Lower leg skin (tissue), 3 donors: ENCODE measurements around the gene GPAT3.

ENCODE experiments used
- POLR2A ChIP-seq, 2 donors: fragments of 450-650 bp; IDR thresholded peaks; one replicate each; pipeline ENCODE4 v1.6.1; 2016 to 2017; ENCODE audit warnings: antibody characterized with exemption in 2 of 2, mild to moderate bottlenecking in 1 of 2, moderate library complexity in 1 of 2
- TF ChIP-seq, protein P1 (sequence below), 3 donors: fragments of 450-650 bp; IDR thresholded peaks; one replicate each; pipeline ENCODE4 v1.5.1; 2016; ENCODE audit warnings: antibody characterized with exemption in 3 of 3, mild to moderate bottlenecking in 3 of 3, moderate library complexity in 2 of 3

DNA sequence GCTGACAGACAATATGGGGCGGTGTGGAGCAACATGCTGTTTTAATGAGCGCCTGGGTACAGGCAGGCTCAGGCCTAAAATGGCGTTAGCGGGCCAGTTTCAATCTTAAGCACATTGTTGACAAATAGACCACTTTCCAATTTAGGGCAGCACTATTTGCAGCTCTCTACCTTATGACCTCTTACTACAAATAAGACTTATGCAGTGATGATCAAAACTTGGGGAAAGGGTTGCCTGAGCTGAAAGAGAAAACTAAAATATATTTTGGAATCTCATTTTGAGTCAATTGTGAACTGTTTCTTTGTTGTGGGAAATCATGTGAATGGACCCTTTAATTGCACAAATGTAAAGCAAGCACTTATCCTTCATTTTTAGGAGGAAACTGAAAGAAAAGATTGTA is 25.5 kb upstream of the GPAT3 start:
- TF ChIP-seq, protein P1, sequence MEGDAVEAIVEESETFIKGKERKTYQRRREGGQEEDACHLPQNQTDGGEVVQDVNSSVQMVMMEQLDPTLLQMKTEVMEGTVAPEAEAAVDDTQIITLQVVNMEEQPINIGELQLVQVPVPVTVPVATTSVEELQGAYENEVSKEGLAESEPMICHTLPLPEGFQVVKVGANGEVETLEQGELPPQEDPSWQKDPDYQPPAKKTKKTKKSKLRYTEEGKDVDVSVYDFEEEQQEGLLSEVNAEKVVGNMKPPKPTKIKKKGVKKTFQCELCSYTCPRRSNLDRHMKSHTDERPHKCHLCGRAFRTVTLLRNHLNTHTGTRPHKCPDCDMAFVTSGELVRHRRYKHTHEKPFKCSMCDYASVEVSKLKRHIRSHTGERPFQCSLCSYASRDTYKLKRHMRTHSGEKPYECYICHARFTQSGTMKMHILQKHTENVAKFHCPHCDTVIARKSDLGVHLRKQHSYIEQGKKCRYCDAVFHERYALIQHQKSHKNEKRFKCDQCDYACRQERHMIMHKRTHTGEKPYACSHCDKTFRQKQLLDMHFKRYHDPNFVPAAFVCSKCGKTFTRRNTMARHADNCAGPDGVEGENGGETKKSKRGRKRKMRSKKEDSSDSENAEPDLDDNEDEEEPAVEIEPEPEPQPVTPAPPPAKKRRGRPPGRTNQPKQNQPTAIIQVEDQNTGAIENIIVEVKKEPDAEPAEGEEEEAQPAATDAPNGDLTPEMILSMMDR (IDR thresholded peaks at IDR 0.05) = no peak
- no peak for TF ChIP-seq POLR2A (IDR thresholded peaks at IDR 0.05)
